ENCODE measurements around the gene ZEB1.

The ZEB1 gene

GRCh38 chr10:31466313-31466712 is 147.3 kb downstream of the ZEB1 start:
- no peak for DNase-seq (ENCODE audit: extremely low read depth, low read depth)
- TF ChIP-seq CTCF (IDR thresholded peaks at IDR 0.05; ENCODE audit: low read depth, low read length), result no peak

GRCh38 chr10:31467791-31468535 is 148.9 kb downstream of the ZEB1 start:
- no peak; the same call in 1 of the 2 replicates for TF ChIP-seq CTCF (IDR thresholded peaks at IDR 0.05; ENCODE audit: low read depth, low read length)
- no peak for DNase-seq (ENCODE audit: extremely low read depth, low read depth)

DNA sequence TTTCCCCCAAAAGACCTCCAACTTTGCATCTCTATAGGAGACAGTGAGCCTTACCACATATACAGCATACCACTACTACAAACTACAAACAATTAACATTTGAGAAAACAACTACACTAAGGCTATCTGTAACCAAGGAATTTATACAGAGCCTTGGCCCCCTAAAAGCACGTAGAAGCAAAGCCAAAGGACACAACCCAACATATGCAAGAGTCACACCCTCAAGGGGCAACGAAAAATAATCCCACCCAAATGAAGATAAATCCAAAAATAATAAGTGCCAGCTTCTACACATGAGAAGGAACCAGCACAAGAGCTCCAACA is 149.5 kb downstream of the ZEB1 start:
- no peak for DNase-seq (ENCODE audit: extremely low read depth, low read depth)
- TF ChIP-seq CTCF (IDR thresholded peaks at IDR 0.05; ENCODE audit: low read depth, low read length), result no peak

GRCh38 chr10:31475519-31475918 is 156.5 kb downstream of the ZEB1 start:
- TF ChIP-seq CTCF (IDR thresholded peaks at IDR 0.05; ENCODE audit: low read depth, low read length), result no peak
- DNase-seq (ENCODE audit: extremely low read depth, low read depth), result no peak

DNA sequence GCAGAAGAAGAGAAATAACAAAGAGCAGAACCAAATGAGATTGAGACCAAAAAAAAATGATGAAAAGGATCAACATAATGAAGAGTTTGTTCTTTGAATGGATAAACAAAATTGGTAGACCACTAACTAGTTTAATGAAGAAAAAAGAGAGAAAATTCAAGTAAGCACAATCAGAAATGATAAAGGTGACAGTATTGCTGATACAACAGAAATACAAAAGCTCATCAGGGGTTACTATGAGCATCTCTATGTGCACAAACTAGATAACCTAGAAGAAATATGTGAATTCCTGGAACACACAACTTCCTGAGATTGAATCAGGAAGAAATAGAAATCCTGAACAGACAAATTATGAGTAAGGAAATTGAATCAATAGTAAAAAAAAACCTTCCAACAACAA is 157.1 kb downstream of the ZEB1 start:
- no peak for DNase-seq (ENCODE audit: extremely low read depth, low read depth)
- TF ChIP-seq CTCF (IDR thresholded peaks at IDR 0.05; ENCODE audit: low read depth, low read length), result no peak

DNA sequence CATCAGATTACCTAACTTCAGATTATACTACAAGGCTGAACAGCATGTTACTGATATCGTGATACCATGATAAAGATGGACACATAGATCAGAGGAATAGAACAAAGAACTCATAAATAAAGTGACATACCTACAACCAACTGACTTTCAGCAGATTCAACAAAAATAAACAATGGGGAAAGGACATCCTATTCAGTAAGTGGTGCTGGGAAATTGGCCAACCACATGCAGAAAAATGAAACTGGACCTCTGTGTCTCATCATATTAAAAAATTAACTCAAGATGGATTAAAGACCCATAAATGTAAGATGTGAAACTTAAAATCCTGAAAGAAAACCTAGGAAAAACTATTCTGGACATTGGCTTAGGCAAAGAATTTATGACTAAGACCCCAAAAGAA is 158.6 kb downstream of the ZEB1 start:
- TF ChIP-seq CTCF (IDR thresholded peaks at IDR 0.05; ENCODE audit: low read depth, low read length), result no peak
- DNase-seq (ENCODE audit: extremely low read depth, low read depth), result no peak

- DNase-seq (ENCODE audit: extremely low read depth, low read depth), result no peak
- no peak for TF ChIP-seq CTCF (IDR thresholded peaks at IDR 0.05; ENCODE audit: low read depth, low read length)
Observed at GRCh38 chr10:31479752-31480151, 160.7 kb downstream of the ZEB1 start.

Measured in AG09319 (cell line).